Measurements from ENCODE around the gene FLNB. TPM values are rescaled to one million over a fixed set of nuclear protein-coding genes. Genes with fewer than 3 reads are reported as not detected.

The FLNB gene
- polyA plus RNA-seq, 4 donors, result 137 to 335 (median 205) TPM

- Histone ChIP-seq H3K4me3 (ENCODE audit: low read depth in 1 of 3, low read length in 3 of 3) (no peak overlapping the region), H3K36me3 (ENCODE audit: control insufficient read depth in 3 of 3, insufficient read depth in 2 of 3, low read depth in 1 of 3, low read length in 3 of 3) (peaks cover 2 to 54% (median 14%) of the 10 kb centered on the region in 3 donors), H3K27me3 (ENCODE audit: control insufficient read depth in 3 of 3, insufficient read depth in 3 of 3, low read length in 3 of 3) (no peaks in the 10 kb centered on the region), H3K9me3 (ENCODE audit: control insufficient read depth in 2 of 2, insufficient read depth in 1 of 2, low read depth in 1 of 2, low read length in 1 of 2) (no peaks in the 10 kb centered on the region), H3K4me1 (ENCODE audit: control insufficient read depth in 3 of 3, insufficient read depth in 2 of 3, low read depth in 1 of 3, low read length in 2 of 3) (peaks cover 0 to 6% (median 0%) of the 10 kb centered on the region in 3 donors), H3K27ac (ENCODE audit: low read depth in 1 of 3, low read length in 2 of 3) (peak overlapping the region in 2 of 3 donors; percentile 14 to 27)
- FAIRE-seq (no peak), DNase-seq (no peak)
- WGBS, 3 donors, result 74 to 76% (median 74%) methylated on average over 5 of the region's 5 CpGs
Observed at GRCh38 chr3:58084788-58085543, 76.7 kb downstream of the FLNB start.

DNA sequence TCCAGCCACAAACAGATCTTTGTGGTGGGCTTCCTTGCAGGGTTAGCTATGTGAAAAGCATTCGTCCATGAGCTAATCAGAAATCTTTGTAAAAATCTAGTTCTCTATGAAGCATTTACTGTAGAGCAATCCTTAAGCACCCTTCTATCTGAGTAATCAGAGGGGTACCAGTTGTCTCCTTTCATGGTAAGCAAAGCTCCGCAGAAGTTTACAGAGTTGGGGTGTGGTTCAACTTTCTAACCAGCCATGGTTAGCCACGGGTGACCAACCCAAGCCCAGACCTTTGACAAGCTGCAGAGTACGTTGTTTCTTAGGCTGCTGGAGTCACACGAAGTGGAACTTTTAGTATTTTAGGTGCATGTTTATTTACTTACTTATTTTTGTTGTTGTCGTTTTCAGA, 77.4 kb downstream of the FLNB start:
- H3K9me3 ChIP-seq (ENCODE audit: control insufficient read depth in 2 of 2, insufficient read depth in 1 of 2, low read depth in 1 of 2, low read length in 1 of 2), result no peaks in the 10 kb centered on the region
- FAIRE-seq, result no peak
- no peak for DNase-seq
- H3K4me1 ChIP-seq (ENCODE audit: control insufficient read depth in 3 of 3, insufficient read depth in 2 of 3, low read depth in 1 of 3, low read length in 2 of 3), result peaks cover 0 to 6% (median 0%) of the 10 kb centered on the region in 3 donors
- no peak overlapping the region for H3K27ac ChIP-seq (ENCODE audit: low read depth in 1 of 3, low read length in 2 of 3)
- 59 to 63% (median 60%) methylated on average over 6 of the region's 6 CpGs for WGBS, 3 donors
- H3K27me3 ChIP-seq (ENCODE audit: control insufficient read depth in 3 of 3, insufficient read depth in 3 of 3, low read length in 3 of 3), result no peaks in the 10 kb centered on the region
- peaks cover 2 to 53% (median 14%) of the 10 kb centered on the region in 3 donors for H3K36me3 ChIP-seq (ENCODE audit: control insufficient read depth in 3 of 3, insufficient read depth in 2 of 3, low read depth in 1 of 3, low read length in 3 of 3)
- H3K4me3 ChIP-seq (ENCODE audit: low read depth in 1 of 3, low read length in 3 of 3), result no peak overlapping the region

DNA sequence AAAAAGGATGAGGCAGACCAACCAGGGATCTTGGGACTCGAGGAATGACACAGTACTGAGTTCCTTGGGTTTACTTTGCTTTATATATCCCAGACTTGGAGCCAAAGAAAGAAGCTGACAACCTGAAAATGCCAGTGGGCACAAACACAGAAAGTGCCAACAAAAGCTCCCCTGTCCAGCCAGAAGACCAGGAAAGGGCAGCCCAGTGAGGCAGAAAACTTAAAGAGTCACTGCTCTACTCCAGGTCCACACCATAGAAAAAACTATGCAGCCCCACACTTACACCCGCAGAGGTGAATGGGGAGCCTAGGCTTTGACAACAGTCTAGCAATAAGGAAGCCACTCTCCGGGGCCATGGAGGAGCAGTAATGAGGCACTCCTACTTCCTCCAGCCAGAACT, 80.3 kb downstream of the FLNB start:
- Histone ChIP-seq H3K4me1 (ENCODE audit: control insufficient read depth in 3 of 3, insufficient read depth in 2 of 3, low read depth in 1 of 3, low read length in 2 of 3) (peaks cover 0 to 6% (median 0%) of the 10 kb centered on the region in 3 donors), H3K36me3 (ENCODE audit: control insufficient read depth in 3 of 3, insufficient read depth in 2 of 3, low read depth in 1 of 3, low read length in 3 of 3) (peaks cover 0 to 47% (median 8%) of the 10 kb centered on the region in 3 donors), H3K9me3 (ENCODE audit: control insufficient read depth in 2 of 2, insufficient read depth in 1 of 2, low read depth in 1 of 2, low read length in 1 of 2) (no peaks in the 10 kb centered on the region), H3K27ac (ENCODE audit: low read depth in 1 of 3, low read length in 2 of 3) (no peak overlapping the region), H3K27me3 (ENCODE audit: control insufficient read depth in 3 of 3, insufficient read depth in 3 of 3, low read length in 3 of 3) (no peaks in the 10 kb centered on the region), H3K4me3 (ENCODE audit: low read depth in 1 of 3, low read length in 3 of 3) (no peak overlapping the region)
- 84 to 90% (median 90%) methylated on average over 3 of the region's 3 CpGs for WGBS, 3 donors
- DNase-seq, result no peak
- no peak for FAIRE-seq

- 85 to 98% (median 96%) methylated on average over 5 of the region's 5 CpGs for WGBS, 3 donors
- Histone ChIP-seq H3K27ac (ENCODE audit: low read depth in 1 of 3, low read length in 2 of 3) (no peak overlapping the region), H3K4me3 (ENCODE audit: low read depth in 1 of 3, low read length in 3 of 3) (no peak overlapping the region), H3K36me3 (ENCODE audit: control insufficient read depth in 3 of 3, insufficient read depth in 2 of 3, low read depth in 1 of 3, low read length in 3 of 3) (peaks cover 0 to 56% (median 11%) of the 10 kb centered on the region in 3 donors), H3K9me3 (ENCODE audit: control insufficient read depth in 2 of 2, insufficient read depth in 1 of 2, low read depth in 1 of 2, low read length in 1 of 2) (no peaks in the 10 kb centered on the region), H3K27me3 (ENCODE audit: control insufficient read depth in 3 of 3, insufficient read depth in 3 of 3, low read length in 3 of 3) (no peaks in the 10 kb centered on the region), H3K4me1 (ENCODE audit: control insufficient read depth in 3 of 3, insufficient read depth in 2 of 3, low read depth in 1 of 3, low read length in 2 of 3) (peaks cover 0 to 2% (median 0%) of the 10 kb centered on the region in 3 donors)
- FAIRE-seq (no peak), DNase-seq (no peak)
Observed at GRCh38 chr3:58090351-58090750, 82.1 kb downstream of the FLNB start.

DNA sequence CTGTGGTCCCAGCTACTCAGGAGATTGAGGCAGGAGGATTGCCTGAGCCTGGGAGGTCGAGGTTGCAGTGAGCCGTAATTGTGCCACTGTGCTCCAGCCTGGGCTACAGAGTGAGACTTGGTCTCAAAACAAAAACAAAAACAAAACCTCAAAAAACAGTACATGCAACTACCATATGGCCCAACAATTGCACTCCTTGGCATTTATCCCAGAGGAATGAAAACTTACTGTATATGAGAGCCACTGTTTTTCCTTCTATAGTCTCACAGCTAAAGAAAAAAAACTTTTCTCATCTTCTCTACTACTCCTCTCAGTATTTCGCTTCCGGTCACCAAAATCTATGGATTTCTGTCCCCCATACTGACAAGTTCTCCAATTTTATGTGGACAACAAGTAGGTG, 84.3 kb downstream of the FLNB start:
- peaks cover 3 to 61% (median 10%) of the 10 kb centered on the region in 3 donors for H3K36me3 ChIP-seq (ENCODE audit: control insufficient read depth in 3 of 3, insufficient read depth in 2 of 3, low read depth in 1 of 3, low read length in 3 of 3)
- H3K4me3 ChIP-seq (ENCODE audit: low read depth in 1 of 3, low read length in 3 of 3), result no peak overlapping the region
- WGBS, 3 donors, result 94 to 99% (median 97%) methylated on average over 4 of the region's 4 CpGs
- H3K4me1 ChIP-seq (ENCODE audit: control insufficient read depth in 3 of 3, insufficient read depth in 2 of 3, low read depth in 1 of 3, low read length in 2 of 3), result no peaks in the 10 kb centered on the region
- FAIRE-seq (no peak), DNase-seq (no peak)
- no peaks in the 10 kb centered on the region for H3K27me3 ChIP-seq (ENCODE audit: control insufficient read depth in 3 of 3, insufficient read depth in 3 of 3, low read length in 3 of 3)
- no peak overlapping the region for H3K27ac ChIP-seq (ENCODE audit: low read depth in 1 of 3, low read length in 2 of 3)
- H3K9me3 ChIP-seq (ENCODE audit: control insufficient read depth in 2 of 2, insufficient read depth in 1 of 2, low read depth in 1 of 2, low read length in 1 of 2), result no peaks in the 10 kb centered on the region

- H3K36me3 ChIP-seq (ENCODE audit: control insufficient read depth in 3 of 3, insufficient read depth in 2 of 3, low read depth in 1 of 3, low read length in 3 of 3), result peaks cover 4 to 61% (median 13%) of the 10 kb centered on the region in 3 donors
- no peak for DNase-seq
- no peaks in the 10 kb centered on the region for H3K4me1 ChIP-seq (ENCODE audit: control insufficient read depth in 3 of 3, insufficient read depth in 2 of 3, low read depth in 1 of 3, low read length in 2 of 3)
- H3K27ac ChIP-seq (ENCODE audit: low read depth in 1 of 3, low read length in 2 of 3), result no peak overlapping the region
- 87 to 90% (median 89%) methylated on average over 8 of the region's 8 CpGs for WGBS, 3 donors
- H3K9me3 ChIP-seq (ENCODE audit: control insufficient read depth in 2 of 2, insufficient read depth in 1 of 2, low read depth in 1 of 2, low read length in 1 of 2), result no peaks in the 10 kb centered on the region
- FAIRE-seq, result no peak
- H3K4me3 ChIP-seq (ENCODE audit: low read depth in 1 of 3, low read length in 3 of 3), result no peak overlapping the region
- no peaks in the 10 kb centered on the region for H3K27me3 ChIP-seq (ENCODE audit: control insufficient read depth in 3 of 3, insufficient read depth in 3 of 3, low read length in 3 of 3)
Observed at GRCh38 chr3:58093574-58094195, 85.5 kb downstream of the FLNB start.

- H3K27me3 ChIP-seq (ENCODE audit: control insufficient read depth in 3 of 3, insufficient read depth in 3 of 3, low read length in 3 of 3), result no peaks in the 10 kb centered on the region
- H3K36me3 ChIP-seq (ENCODE audit: control insufficient read depth in 3 of 3, insufficient read depth in 2 of 3, low read depth in 1 of 3, low read length in 3 of 3), result peaks cover 4 to 64% (median 18%) of the 10 kb centered on the region in 3 donors
- no peak overlapping the region for H3K4me3 ChIP-seq (ENCODE audit: low read depth in 1 of 3, low read length in 3 of 3)
- H3K27ac ChIP-seq (ENCODE audit: low read depth in 1 of 3, low read length in 2 of 3), result no peak overlapping the region
- H3K4me1 ChIP-seq (ENCODE audit: control insufficient read depth in 3 of 3, insufficient read depth in 2 of 3, low read depth in 1 of 3, low read length in 2 of 3), result no peaks in the 10 kb centered on the region
- no peak for DNase-seq
- 87 to 96% (median 91%) methylated on average over 8 of the region's 8 CpGs for WGBS, 3 donors
- no peak for FAIRE-seq
- H3K9me3 ChIP-seq (ENCODE audit: control insufficient read depth in 2 of 2, insufficient read depth in 1 of 2, low read depth in 1 of 2, low read length in 1 of 2), result no peaks in the 10 kb centered on the region
Observed at GRCh38 chr3:58094657-58095056, 86.4 kb downstream of the FLNB start.

DNA sequence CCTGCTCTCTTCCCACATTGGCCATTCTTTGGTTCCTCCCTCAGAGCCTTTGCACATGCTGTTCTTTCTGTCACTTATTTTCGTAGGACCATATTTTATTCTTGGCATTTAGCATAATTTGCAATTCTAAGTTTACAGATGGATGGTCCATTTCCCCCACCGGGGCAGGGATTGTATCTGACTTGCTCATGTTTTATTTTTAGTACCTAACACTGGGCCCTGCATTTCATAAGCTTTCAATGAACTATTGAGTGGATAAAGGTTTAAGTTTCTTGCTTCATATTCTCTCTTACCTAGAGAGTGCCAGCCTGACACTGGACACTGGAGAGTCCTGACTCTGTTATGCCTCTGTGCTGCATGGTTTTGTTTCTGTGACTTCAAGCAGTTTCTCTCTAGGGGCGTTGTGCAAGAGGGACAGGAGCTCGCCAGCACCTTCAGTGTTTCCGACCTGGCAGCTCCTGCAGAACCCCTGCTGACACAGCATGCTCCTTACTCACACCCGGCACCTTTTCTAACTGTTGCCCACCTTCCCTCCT, 87.4 kb downstream of the FLNB start:
- 82 to 90% (median 86%) methylated on average over 6 of the region's 6 CpGs for WGBS, 3 donors
- DNase-seq (no peak), FAIRE-seq (no peak)
- no peak overlapping the region for H3K4me3 ChIP-seq (ENCODE audit: low read depth in 1 of 3, low read length in 3 of 3)
- no peak overlapping the region for H3K27ac ChIP-seq (ENCODE audit: low read depth in 1 of 3, low read length in 2 of 3)
- no peaks in the 10 kb centered on the region for H3K9me3 ChIP-seq (ENCODE audit: control insufficient read depth in 2 of 2, insufficient read depth in 1 of 2, low read depth in 1 of 2, low read length in 1 of 2)
- H3K4me1 ChIP-seq (ENCODE audit: control insufficient read depth in 3 of 3, insufficient read depth in 2 of 3, low read depth in 1 of 3, low read length in 2 of 3), result no peaks in the 10 kb centered on the region
- H3K27me3 ChIP-seq (ENCODE audit: control insufficient read depth in 3 of 3, insufficient read depth in 3 of 3, low read length in 3 of 3), result no peaks in the 10 kb centered on the region
- H3K36me3 ChIP-seq (ENCODE audit: control insufficient read depth in 3 of 3, insufficient read depth in 2 of 3, low read depth in 1 of 3, low read length in 3 of 3), result peaks cover 4 to 65% (median 18%) of the 10 kb centered on the region in 3 donors
